ENCODE results near the gene VIM.

The VIM gene

DNA sequence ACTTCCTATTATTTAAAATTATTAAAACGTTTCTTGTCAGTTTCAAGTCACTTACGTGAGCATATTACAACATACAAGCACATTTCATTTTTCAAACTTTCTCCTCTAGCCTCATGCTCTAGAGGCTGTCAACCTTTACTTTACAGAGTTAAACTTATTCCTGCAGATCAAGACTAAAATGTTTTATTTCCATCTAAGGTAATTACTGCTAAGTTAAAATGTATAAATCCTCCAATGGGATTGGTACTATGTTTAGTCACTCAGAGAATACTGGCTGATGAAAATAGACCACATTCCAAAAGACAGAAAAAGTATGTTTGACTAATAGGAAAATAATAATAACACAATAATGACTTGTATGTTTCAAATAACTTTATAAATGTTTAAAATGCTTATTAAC, 18.2 kb upstream of the VIM start:
- no peak for DNase-seq (ENCODE audit: low read depth, low spot score)

DNA sequence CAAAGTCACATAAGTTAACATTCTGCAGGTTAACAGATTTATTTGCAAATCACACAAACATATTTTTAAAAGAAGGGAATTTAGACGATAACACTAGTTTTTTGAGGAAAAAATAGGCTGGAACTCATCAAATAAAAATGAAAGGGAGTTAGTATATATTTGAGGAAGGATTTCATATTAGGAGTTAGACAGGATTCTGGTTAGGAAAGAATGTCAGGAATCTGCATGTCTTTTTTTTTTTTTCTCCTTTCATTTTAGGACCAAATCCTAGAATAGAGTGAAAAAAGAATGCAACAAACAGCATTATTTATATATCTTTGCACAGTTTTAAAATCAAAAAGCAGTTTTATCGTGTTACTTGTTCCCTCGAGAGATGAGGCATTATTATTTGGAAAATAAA, 17.7 kb upstream of the VIM start:
- DNase-seq (ENCODE audit: low read depth, low spot score), result no peak

DNA sequence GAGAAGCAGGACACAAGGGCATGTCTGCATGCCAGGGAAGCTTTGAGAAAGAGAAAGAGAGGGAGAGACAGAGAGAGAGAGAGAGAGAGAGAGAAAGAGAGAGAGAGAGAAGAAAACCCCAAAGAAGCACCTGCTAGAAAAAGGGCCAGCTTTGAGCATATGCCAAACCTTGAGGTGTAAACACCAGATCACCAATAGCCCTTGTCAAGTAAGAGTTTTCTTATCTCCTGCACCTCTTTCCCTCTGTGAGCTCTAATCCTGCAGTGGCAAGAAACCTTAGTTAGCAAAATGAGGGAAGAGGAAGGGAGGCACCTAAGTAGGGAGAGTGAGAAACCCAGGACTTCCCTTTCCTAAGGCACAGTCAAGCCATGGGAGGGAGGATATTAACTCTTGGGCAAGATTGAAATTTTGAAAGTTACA, 15.2 kb upstream of the VIM start:
- no peak for DNase-seq (ENCODE audit: low read depth, low spot score)

DNA sequence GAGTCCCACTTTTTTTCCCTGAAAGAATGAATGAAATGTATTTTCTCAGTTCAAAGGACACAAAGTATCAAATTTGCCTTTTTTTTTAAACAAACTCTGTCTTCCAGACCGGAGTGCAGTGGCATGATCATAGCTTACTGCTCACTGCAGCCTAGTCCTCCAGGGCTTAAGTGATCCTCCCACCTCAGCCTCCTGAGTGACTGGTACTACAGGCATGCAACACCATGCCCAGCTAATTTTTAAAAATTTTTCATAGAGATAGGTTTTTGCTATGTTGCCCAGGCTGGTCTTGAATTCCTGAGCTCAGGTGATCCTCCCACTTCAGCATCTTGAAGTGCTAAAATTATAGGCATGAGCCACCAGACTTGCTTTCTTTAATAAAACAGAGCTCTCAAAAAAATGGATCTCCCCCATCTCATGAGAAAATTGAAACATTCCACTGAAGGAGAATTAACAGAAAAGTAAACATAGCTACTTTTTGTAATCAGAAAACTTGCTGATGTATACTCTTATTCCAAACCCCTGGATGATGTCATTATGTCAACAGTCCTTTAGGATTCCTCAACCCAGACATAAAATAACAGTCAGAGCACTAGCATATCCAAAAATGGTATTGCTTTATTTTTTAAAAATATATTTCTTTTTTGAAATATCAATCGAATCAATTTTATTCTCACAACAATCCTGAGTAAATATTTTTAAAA, 14.2 kb upstream of the VIM start:
- DNase-seq (ENCODE audit: low read depth, low spot score), result no peak

DNA sequence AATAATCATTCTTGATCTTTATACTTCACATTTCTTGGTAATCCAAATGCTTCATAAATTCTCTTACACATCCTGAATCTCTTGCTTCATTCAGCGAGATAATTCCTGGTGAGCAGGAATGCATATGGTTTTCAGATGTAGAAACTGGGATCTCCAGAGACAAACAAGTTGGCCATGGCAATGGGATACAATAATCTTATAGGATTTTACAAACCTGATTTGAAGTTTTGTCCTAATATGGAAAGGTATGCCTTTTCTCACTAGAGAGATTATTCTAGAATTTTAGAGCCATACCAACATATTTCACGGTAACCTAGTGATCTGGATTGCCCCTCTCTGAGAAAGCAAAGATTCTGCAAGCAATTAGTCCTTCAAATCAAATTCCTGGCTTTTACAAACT, 13.5 kb upstream of the VIM start:
- DNase-seq (ENCODE audit: low read depth, low spot score), result no peak

DNA sequence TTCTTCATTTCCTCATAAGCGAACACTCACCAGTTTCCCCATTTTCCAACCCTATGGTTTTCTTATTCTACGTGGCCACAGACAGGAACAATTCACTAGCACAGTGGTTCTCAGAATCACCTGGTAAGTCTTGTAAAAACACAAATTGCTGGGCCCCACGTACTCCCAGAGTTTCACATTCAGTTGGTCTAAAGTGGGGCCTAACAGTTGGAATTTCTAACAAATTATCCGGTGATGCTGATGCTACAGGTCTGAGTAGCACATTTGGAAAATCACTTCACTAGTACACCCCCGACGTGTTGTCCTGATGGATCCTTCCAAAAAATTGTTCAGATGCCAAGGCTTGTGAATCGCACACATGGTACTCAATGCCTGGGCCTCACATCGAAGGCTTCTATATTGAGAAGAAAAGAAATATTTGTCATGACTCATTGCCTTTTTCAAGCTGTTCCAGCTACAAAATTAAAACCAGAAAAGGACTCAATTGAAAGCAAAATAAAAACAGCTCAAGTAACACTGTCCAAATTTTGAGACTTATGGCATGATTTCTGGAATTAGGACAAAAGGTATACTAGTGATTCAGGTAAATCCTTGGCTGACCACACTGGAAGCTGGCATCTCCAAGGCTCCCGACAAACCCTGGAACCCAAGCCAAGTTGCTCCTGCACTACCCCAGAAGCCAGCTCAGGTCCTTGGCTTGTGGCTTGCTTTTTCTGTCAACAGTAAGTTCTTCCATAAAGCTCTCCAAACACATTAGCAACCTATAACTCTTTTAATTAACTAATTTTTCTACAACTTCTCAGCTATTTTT, 12.9 kb upstream of the VIM start:
- no peak for DNase-seq (ENCODE audit: low read depth, low spot score)

DNA sequence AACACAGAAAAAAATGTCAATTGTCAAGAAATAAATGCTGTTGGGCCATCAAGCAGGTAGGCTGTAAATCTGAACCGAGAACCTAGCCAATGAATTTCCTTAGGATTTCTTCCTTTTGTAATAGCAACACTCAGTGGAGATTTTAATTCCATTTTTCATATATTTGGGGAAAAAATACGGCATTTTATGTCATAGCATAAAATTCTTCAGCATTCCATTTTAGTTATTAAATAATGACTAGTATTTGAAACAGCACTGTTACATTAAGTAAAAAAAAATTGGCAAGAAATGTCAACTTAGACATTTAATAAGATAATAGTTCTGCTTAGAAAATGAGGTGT, 12.3 kb upstream of the VIM start:
- DNase-seq (ENCODE audit: low read depth, low spot score), result no peak

DNA sequence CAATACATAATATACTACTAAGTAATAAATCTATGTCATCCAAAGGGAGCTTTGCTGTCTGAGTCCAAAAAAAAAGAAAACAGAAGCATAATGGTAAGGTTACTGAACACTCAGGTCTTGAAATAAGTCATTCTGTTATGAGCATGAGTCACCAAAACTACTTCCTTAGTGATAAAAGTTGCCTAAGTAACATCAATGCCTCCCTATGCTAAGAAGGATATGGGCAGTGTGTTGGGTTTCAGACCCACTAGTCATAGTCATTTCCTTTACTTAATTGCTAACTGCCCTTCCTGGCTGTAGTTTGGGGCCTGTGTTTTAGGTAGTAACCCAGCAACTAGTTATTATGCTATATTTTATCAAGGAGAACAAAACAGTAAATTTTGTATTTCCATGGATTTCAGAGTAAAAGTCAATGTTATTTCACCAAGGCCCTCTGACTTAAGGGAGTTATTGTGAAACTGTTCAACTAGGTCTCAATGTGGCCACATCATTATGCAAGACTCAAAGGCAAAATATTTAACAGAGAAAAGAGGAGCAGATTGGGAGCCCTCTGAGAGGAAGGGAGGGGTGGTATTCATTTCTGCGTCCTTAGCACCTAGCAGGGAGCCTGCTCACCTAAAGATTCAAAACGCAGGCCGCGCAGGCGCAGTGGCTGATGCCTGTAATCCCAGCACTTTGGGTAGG, 11.7 kb upstream of the VIM start:
- no peak for DNase-seq (ENCODE audit: low read depth, low spot score)

DNA sequence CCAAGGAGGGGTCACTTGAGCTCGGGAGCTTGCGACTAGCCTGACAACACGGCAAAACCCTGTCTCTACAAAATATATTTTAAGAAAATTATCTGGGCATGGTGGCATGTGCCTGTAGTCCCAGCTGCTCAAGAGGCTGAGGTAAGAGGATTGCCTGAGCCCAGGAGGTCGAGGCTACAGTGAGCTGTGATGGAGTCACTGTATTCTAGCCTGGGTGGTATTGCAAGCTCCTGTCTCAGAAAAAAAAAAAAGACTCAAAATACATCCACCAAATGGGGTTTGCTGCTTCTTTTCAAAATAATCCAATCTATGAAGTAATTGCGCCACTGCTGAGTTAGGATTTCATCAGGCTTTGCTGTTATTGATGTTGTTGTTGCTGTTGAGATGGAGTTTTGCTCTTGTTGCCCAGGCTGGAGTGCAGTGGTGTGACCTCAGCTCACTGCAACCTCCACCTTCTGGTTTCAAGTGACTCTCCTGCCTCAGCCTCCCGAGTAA, 11.1 kb upstream of the VIM start:
- no peak for DNase-seq (ENCODE audit: low read depth, low spot score)

DNA sequence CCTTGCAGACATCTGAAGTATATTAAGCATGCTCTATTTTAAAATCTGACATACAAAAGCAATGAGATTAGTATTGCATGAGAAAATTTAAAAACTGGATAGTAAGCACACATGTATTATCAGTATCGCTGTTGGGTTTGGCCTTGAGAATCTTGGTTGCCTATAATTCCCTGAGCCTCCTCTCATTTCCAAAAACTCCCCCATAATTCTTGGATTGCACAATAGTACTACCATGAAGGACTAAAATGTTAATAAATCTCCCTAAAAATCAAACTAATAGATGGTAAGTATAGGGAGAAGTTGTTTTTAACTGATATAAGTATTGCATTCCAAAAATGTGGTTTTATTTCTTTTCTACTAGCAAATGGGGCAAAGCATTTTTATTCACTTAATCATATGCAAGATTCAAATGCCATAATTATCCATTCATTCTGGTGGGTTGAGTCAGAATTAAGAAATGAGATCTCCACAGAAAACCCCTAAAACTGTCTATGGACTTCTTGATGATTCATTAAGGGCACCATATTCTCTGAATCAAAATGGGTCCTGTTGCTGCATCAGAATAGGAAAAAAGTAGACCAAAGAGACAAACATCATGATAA, 10.3 kb upstream of the VIM start:
- no peak for DNase-seq (ENCODE audit: low read depth, low spot score)

DNA sequence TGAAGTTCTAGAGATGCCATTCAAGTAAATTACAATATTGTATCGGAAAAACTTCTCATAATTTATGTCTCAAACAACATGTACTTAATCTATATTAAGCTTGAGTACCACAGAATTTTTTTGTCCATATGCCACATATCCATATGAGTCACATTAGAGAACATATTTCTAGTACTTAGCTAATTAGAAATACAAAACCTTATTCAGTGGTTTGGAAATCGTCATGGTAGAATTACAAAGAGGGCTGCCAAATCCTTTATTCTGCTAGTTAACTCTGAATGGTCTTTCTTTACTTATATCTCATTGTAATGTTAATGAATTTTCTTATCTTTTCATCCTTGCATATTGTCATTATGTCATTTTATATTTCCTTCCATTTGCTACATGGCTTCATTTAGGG, 9.0 kb upstream of the VIM start:
- DNase-seq (ENCODE audit: low read depth, low spot score), result no peak

DNA sequence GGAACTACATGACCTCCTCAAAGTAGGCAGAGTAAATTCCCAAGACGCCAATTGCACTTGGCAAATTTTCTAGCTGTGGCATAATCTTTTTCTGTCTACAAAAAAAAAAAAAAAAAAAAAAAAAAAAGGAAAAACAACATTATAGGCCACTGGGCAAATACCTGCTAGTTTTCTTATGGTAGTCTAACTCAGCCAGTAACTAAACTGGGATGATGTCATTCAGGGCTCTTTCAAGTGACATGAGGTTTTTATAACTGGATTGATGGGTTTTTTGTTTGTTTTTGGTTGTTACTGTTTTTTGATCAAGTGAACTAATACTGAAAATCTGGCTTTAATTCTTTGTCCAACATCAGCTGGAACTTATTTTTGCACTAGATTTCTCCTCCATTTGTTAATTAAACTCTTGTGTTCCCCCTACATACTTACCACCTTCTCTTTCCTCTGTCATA, 7.4 kb upstream of the VIM start:
- no peak for DNase-seq (ENCODE audit: low read depth, low spot score)

DNA sequence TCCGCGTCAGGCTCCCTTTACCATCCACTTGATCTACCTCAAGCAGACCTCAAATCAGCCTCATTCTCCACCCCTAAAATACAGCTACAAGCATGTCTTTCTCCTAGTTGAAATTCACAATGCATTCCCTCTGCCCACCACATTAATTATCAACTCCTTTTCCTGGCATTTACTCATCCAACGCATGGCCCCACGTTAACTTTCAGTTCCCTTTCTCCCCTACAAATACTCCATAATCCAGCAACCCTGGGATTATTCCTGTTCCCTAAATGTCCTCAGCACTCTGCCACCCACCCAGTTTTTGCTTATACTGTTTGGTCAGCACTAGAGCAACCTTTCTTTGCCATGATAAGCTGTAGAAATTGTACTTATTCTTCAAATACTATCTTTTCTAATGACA, 5.7 kb upstream of the VIM start:
- no peak for DNase-seq (ENCODE audit: low read depth, low spot score)

DNA sequence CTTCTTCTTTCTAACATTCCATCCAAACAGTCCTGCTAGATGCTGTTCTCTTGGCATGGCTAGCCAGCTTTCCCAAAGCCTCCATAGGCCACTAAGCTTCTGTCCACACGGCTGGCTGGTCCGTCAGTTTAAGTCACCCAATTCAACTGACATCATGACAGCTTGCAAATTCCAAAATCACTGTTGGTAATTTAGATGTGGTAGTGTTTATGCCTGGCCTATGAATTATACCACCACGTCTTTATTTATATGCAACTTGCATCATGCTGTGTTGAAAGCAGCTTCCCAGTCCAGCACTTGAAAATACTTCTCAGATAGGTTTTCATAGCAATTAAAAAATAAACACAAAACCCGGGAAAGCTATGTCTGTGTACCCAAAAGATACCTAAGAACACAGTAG, 2.2 kb upstream of the VIM start:
- no peak for DNase-seq (ENCODE audit: low read depth, low spot score)

DNA sequence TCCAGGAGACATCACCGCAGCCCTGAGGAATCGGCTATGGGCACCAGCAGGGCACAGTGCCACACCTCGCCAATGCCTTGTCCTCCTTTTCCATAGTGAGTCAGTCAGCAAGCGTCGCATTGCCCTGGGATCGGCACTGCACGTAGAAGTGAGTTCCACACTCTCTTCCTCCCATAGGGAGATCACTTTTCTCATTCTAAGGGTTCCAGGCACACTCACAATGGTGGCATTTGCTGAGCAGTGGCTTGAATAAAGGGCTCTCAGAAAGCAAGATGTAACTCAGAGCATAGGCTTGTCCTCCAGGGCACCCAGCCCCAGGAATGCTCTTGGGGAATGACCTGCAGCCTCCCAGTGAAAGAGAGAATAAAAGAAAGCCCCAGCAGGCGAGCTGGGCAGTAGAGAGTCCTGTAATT, 1.1 kb upstream of the VIM start:
- DNase-seq (ENCODE audit: low read depth, low spot score), result no peak

DNA sequence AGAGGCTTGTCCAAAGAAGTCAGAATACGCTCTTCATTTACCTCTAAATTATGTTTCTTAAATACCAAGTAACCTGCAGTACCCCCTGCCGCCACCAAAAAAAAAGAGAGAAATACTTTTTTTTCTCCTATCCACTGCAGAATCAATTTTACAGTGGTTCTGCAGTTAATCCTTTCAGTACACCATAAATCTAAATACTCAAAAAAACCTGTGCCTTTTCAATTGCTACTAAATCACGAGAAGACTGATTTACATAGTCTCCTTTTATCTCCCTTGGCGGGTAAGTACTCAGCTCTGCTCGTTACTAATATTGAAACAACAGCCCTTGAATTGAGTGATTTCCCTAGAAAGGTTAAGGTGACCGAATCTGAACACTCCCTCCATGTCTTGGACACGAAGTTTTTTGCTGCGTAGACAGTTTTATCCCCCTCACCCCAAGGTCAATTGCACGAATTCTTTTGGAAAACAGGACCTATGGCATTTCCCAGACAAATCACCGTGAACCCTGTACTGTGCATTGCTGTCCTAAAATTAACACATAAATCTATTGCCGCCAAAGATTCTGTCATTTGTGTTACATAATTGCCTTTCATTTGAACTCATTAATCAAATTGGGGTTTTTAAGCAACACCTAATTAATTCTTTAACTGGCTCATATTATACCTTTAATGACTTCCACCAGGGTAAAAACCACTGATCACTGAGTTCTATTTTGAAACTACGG, 512 bp upstream of the VIM start:
- DNase-seq (ENCODE audit: low read depth, low spot score), result no peak

DNA sequence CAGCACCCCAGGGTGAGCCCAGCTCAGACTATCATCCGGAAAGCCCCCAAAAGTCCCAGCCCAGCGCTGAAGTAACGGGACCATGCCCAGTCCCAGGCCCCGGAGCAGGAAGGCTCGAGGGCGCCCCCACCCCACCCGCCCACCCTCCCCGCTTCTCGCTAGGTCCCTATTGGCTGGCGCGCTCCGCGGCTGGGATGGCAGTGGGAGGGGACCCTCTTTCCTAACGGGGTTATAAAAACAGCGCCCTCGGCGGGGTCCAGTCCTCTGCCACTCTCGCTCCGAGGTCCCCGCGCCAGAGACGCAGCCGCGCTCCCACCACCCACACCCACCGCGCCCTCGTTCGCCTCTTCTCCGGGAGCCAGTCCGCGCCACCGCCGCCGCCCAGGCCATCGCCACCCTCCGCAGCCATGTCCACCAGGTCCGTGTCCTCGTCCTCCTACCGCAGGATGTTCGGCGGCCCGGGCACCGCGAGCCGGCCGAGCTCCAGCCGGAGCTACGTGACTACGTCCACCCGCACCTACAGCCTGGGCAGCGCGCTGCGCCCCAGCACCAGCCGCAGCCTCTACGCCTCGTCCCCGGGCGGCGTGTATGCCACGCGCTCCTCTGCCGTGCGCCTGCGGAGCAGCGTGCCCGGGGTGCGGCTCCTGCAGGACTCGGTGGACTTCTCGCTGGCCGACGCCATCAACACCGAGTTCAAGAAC, 1.1 kb downstream of the VIM start:
- DNase-seq (ENCODE audit: low read depth, low spot score), result no peak

DNA sequence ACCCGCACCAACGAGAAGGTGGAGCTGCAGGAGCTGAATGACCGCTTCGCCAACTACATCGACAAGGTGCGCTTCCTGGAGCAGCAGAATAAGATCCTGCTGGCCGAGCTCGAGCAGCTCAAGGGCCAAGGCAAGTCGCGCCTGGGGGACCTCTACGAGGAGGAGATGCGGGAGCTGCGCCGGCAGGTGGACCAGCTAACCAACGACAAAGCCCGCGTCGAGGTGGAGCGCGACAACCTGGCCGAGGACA, 1.6 kb downstream of the VIM start:
- no peak for DNase-seq (ENCODE audit: low read depth, low spot score)

DNA sequence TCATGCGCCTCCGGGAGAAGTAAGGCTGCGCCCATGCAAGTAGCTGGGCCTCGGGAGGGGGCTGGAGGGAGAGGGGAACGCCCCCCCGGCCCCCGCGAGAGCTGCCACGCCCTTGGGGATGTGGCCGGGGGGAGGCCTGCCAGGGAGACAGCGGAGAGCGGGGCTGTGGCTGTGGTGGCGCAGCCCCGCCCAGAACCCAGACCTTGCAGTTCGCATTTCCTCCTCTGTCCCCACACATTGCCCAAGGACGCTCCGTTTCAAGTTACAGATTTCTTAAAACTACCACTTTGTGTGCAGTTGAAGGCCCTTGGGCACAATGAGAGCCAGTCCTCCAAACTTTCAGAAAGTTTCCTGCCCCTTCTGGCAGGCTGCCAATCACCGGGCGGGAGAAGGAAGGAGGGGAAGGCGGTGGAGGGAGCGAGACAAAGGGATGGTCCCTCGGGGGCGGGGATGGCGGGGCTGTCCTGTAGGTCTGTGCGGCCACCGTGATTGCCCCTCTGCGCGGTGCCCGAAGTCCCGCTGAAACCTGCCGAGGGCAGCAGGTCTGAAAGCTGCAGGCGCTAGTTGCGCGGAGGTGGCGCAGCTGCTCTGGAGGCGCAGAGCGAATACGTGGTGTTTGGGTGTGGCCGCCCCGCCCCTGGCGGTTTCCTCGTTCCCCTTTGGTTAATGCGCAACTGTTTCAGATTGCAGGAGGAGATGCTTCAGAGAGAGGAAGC, 2.1 kb downstream of the VIM start:
- peak; percentile 76 for DNase-seq (ENCODE audit: low read depth, low spot score)

DNA sequence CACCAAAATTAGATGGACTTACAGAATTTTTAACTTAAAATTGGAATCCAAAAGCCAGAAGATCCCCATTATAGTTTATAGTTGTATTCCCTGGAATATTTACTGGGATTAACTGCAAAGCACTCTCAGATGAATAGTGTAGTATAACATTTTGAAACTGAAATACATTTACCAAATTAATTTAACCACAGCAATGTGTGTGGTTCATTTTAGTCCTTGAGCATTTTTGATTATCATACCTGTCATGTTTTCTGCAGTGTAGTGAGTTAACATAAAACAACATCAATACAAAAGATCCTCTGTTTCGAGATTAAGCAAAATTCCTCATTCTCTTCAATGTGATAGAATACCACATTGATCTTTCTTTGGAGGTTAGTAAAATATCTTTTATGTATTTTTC, 3.7 kb downstream of the VIM start:
- DNase-seq (ENCODE audit: low read depth, low spot score), result no peak
